Measurements from ENCODE around the gene FBXO42.

DNA sequence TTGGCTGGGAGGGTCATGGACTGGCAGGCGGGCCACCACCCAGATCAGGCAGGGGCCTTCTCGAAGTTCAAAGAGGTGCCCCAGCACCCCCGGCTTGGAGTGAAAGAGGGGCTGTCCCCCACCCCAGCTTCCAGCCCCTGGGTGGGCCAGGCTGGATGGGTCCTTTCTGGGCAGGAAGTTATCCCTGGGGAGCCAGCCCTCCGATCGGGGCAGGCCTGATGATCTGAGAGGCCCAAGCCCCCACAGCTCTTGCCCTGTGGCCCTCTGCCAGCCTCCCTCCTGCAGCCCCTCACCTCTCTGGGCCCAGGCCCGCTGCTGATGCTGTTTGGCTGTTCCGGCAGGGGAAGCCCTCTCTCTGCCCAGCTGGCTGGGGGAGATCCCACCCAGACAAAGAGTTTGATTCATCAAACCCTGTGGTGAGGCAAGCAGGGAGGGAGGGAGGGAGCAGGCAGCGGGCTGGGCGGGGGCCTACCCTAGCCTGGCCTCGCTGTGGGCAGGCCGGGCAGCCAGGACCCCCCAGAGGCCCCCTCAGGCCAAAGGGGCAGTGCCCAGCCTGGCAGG lies 142.4 kb downstream of the FBXO42 start:
- TF ChIP-seq EP300 (IDR thresholded peaks at IDR 0.05) (no peak), POLR2A (IDR thresholded peaks at IDR 0.05; ENCODE audit: low read depth) (no peak)

All from esophagus muscularis mucosa (tissue), 2 donors.